Inferior parietal cortex (tissue), 1 donor: Measurements from ENCODE around the gene ARHGAP15.

Source experiments
- DNase-seq: peaks from one replicate; pipeline ENCODE4 v3.0.0-alpha.2; 2016; ENCODE audit errors: extremely low spot score

The ARHGAP15 gene

GRCh38 chr2:143169105-143169504 is 39.9 kb downstream of the ARHGAP15 start:
- DNase-seq, result no peak

DNA sequence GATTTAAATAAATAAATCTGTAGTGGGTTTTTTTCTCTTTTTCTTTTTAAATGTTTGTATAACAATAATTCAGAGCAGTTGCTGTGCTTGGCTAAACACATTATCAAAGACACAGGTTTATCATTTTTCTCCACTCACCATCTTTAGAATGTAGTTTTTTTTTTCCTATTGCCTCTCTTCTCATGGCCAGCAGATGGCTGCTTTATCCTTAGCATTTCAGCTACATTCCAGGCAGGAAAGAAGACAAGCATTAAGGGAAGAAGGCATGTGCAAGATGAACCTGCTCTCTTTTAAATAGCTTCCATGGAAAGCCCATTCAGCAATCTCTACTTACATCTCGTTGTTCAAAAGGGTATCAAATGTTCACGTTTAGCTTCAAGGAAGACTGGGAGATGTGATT is 42.6 kb downstream of the ARHGAP15 start:
- DNase-seq, result peak; percentile 19

DNA sequence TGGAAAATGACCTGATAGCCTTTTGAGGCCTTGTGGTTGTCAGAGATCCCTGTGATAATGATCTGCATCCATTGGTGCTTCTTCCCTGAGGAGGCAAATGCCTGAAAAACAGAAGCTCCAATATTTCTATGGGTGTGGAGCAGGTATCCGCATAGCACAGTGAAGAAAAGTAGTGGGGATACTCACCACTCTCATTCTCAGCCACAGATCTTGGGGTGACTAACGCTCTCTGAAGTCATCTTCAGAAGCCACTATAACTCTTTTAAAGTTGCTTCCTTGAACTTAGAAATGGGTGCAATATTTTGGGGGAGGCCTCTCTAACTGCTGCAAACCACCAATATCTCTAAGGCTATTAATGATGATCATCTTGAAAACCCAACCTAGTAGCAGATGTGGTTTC is 46.2 kb downstream of the ARHGAP15 start:
- no peak for DNase-seq

- DNase-seq, result no peak
Observed at GRCh38 chr2:143176606-143177005, 47.4 kb downstream of the ARHGAP15 start.

DNA sequence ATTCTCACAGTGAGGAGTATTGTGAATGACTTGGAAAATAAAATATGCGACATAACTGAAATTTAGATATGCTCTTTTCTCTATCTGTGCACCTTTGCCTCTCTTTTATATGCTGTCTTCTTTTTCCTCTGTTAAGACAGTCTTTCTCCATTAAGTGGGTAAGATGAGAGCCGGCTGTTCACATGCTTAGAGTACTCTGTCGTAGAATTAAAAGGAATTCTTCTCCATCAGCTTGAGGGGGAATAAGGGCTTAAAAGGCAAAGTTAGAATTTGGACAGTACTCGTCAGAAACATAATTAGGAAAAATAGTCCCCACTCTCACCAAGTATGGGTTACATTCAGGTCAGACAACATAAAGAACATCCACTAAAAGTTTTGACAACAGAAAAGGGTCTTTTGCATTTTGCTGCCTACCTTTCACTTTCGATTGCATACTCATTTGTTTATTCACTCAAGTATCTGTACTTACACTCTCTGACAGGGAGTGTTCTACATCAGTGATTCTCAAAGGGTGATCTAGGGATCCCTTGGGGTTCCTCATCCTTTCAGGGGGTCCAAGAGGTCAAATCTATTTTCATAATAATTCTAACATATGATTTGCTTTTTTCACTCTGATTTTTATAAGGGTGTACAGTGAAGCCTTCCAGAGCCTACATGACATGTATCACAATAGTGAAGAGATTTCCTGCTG is 48.0 kb downstream of the ARHGAP15 start:
- no peak for DNase-seq

DNA sequence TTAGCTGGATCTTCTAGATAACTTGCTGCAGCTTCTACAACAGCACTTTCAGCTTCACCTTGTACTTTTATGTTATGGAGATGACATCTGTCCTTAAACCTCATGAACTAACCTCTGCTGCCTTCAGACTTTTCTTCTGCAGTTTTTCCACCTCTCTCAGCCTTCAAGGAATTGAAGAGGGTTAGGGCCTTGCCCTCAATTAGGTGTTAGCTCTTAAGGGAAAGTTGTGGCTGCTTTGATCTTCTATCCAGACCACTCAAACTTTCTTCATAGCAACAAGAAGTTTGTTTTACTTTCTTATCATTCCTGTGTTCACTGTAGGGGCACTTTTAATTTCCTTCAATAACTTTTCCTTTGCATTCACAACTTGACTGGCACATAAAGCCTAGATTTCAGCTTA is 52.3 kb downstream of the ARHGAP15 start:
- DNase-seq, result no peak

DNA sequence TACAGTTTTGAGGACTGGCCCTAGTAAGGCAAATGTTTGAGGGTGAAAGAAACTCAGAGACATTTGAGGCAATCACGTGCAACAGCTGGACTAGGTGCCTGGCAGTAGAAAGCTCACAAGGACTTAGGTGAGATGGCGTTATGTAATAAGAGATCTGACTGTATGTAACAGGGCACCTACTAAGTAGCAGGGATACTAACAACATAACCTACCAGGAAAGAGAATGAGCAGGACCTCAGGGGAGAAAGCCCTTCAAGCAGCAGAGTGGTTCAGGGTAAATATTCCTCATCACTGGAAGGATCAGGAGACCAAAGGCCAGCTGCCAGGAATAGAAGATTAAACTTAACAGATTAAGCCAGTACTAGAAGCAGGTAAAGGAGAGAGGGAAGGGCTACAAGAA is 53.4 kb downstream of the ARHGAP15 start:
- DNase-seq, result no peak

DNA sequence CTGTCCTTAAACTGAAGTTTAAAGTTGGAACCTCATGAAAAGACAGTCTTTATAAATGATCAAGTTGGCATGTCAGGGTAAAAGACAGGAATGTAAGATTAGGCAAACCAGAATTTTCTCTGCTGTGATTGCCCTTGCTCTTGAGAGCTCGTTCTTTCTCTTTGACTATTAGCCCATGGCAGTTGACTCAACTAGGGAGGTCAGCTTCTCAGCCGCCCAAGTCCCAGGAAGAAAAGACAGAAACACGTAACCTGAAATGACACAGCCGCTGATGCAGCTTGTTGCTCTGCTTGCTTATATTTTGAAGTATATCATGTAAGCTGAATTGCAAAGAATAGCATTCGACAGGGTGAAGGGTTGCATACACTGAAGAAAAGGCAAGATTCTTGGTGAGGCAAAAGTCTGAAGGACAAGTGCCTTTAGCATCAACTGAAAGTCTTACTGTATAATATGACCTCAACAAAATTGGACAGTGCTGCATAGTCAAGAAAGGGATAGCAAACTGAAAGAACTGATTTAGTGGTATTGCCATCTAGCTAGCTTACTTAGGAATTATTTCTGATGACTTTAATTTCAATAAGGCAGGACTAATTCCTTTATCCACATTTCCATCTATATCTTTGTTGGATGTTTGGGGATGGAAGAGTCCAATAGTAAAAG is 54.7 kb downstream of the ARHGAP15 start:
- no peak for DNase-seq

DNA sequence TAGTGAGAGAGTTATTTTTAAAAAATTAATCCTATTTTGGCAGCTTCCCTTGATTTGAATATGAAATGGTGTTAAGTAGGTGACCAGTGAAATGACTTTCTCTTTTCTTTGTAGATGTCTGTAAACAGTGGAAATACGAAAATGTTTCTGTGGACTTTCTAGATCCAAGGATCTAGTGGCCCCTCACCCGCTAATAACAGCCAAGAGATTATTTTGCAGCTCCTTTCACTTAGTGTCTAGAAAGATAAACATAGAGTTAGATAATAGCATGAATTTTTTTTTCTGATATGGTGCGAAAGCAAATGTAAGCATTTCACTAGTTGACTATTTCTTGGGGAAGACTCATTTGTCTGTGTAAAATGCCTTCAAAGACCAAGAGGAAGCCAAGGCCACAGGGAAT is 57.7 kb downstream of the ARHGAP15 start:
- no peak for DNase-seq

- no peak for DNase-seq
Observed at GRCh38 chr2:143190431-143190830, 61.2 kb downstream of the ARHGAP15 start.

DNA sequence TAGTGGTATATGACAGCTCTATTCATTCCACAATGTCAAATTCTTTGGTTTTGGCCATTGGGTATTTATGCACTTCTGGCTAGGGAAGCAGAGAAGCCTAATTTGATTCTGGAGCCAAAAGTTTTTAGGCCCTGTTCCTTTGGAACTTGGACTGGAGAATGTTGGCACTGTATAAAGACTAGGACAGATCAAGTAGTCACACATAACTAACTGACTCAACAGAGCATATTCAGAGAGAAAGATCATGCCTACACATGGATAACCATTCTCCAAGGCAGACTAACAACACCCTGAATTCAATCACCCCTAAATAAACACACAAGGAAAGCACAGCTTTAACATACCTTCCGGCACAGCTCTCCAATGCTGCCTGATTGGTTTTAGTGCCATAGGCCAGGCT is 62.9 kb downstream of the ARHGAP15 start:
- no peak for DNase-seq

GRCh38 chr2:143192716-143193115 is 63.5 kb downstream of the ARHGAP15 start:
- peak; percentile 6 for DNase-seq

DNA sequence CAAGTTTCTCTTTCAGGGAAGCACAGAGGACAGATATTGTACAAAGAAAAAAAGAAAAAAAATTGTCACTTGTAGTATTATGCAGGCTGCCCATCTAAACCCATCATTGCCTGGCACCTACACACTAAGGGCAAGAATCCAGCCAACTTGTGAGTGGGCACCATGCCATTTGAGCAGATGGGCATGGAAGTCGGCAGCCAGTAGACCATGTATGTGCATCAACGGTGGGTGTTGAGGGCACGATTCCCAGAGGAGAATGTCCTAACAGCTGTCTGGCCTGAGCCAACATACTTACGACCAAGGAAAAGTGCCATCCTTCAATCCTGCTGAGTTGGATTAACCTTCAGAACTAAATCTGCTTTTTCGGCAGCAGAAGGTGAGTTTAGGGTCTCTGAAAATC is 63.9 kb downstream of the ARHGAP15 start:
- peak; percentile 54 for DNase-seq

DNA sequence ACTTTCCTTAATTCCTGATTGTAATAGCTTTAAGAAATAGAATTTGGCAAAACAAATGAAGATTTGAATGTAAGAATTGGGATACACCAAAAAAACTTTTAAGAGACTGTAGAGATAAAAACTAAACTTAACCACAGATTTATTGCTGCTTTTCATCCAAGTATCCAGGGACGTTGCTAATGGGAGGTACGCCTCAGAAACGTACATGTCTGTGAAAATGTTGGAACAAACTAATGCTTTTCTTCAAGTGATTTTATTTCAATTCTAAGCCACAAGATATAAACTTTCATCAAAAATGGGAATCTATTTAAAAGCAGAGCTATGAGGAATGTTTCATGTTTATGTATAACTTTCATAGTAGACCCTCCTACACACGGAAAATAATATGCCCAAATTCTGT is 66.3 kb downstream of the ARHGAP15 start:
- no peak for DNase-seq

DNA sequence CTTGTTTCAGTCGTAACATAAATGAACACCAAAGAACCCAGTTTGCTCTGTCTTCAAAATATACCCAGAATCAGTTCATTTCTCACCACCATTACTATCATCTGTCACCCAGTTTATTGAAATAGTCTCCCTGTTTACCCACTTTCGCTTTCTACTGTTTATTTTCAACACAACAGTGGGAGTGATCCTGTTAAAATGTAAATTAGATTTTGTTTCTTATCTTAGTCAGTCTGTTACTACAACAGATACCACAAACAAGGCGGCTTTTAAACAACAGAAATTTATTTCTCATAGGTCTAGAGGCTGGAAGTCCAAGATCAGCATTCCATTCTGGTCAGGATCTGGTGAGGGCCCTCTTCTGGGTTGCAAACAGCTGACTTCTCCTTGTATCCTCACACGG is 74.8 kb downstream of the ARHGAP15 start:
- DNase-seq, result no peak

GRCh38 chr2:143205106-143205764 is 76.0 kb downstream of the ARHGAP15 start:
- no peak for DNase-seq

- no peak for DNase-seq
Observed at GRCh38 chr2:143209570-143210445, 80.6 kb downstream of the ARHGAP15 start.

DNA sequence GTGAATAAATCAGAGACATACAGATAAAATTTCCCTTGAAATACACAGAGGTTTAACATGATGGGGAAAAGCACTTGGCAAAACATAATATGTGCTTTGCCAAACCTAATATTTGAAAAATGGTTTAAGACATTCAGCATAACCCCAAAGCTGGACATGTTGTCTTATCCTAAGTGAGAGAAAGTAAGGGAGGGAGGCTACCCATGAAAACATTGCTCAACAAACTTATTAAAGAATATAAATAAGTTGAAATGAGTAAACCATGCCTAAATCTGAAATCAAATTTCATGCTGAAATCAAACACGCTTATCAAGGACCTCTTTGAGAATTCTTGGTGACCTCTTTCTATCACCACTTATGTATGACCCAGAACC is 81.2 kb downstream of the ARHGAP15 start:
- DNase-seq, result no peak

DNA sequence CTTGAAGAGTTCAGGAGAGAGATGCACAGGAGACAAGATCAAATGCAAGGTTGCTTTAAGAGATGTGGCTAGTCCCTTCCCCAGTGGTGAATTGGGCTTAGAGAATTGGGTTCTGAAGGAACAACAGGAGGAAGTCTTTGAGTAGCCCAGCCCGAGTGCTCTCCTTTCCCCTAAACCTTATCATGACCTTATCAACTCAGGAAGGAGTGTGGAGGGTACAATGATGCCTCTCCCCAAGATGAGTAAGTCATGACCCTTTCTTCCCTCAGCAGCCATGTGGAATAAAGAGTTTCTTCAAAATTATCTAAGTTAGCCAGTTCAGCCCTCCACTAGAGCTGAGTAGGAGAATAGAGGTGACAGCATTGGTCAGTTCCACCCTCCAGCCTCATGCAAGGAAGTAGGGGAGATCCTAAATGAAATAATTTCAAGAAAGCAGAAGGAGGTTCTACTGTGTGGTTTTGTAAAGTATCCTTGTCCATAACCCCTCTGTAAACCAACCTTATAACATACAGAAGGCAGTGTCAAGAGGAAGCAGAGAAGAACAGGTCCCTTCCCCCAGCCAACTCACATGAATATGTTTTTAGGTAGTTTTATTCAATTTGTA is 88.4 kb downstream of the ARHGAP15 start:
- no peak for DNase-seq

DNA sequence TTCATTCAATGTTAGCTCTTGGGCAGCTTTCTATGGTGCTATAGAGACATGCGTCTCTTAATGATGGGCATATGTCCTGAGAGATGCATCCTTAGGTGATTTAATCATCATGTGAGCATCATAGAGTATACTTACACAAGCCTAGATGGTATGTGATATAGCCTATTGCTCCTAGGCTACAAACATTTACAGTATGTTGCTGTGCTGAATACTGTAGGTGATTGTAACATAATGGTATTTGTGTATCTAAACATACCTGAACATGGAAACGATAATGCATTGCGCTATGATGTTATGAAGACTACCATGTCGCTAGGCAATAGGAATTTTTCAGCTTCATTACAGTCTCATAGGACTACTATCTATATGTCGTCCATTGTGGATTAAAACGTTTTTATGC is 89.4 kb downstream of the ARHGAP15 start:
- no peak for DNase-seq

DNA sequence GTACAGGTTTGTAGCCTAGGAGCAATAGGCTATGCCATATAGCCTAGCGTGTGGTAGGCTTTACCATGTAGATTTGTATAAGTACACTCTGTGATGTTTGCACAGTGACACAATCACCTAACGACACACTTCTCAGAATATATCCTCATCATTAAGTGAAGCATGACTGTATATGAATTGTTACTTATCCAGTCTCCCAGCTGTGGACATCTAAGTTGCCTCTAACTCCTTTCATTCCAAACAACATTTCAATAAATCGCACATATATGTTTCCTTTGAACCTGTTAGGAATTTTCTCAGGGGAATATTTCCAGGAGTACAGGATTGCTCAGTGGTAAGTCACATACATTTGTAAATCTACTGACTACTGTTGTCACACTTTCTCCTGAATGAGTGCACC is 90.0 kb downstream of the ARHGAP15 start:
- no peak for DNase-seq

- DNase-seq, result no peak
Observed at GRCh38 chr2:143223556-143223955, 94.3 kb downstream of the ARHGAP15 start.
